Posterior cingulate gyrus (tissue), 11 donors: ENCODE results near the gene MUC5B.
"Not testable (repeated sequence)": the region's sequence is repeated elsewhere in the genome, so short reads cannot be mapped to it uniquely, and the experiment has no call there.

Experiments
- DNase-seq, 10 donors: peaks; one replicate each; pipeline versions ENCODE4 v3.0.0 to v3.0.0-alpha.2; 2020 to 2021; ENCODE audit warnings: mixed read lengths in 3 of 10
- intact Hi-C: fragments of 100-400 bp; cut with DNase I; formaldehyde crosslinking; loops from one replicate; pipeline ENCODE4 v1.15.1; 2023

The MUC5B gene

DNA sequence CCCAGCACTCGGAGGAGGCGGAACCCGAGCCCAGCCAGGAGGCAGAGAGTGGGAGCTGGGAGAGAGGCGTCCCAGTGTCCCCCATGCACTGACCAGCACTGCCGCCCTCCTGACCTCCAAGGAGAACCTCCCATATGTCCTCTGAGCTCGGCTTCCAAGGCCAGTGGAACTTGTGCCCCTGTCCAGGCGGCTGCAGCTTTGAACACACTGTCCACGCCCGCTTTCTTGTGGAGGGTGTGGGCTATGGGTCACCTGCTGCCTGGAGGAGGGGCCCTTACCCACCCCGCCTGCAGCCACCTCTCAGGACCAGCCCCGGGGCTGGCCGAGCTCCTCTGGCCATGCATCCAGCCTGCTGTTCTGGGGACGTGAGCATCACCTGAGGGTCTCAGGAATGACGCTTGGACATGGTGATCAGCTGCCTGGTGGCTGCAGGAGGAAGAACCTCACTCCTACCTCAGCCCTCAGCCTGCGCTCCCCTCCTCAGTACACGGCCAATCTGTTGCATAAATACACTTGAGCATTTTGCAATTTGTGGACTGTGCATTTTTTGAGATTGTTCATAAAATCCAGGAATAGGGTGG, 22.2 kb upstream of the MUC5B start:
- intact Hi-C loops: loop anchor here (5.0 kb wide), 1 partner anchor 317 kb away; no protein-coding TSS in a partner anchor
- peak in 6 of 10 donors; percentile 2 to 76 (median 16) for DNase-seq

GRCh38 chr11:1201395-1202153, 21.3 kb upstream of the MUC5B start:
- no peak for DNase-seq
- intact Hi-C loops: loop anchor here (5.0 kb wide), 1 partner anchor 316 kb away; no protein-coding TSS in a partner anchor

GRCh38 chr11:1202154-1202775, 20.6 kb upstream of the MUC5B start:
- intact Hi-C loops: loop anchor here (5.0 kb wide), 1 partner anchor 315 kb away; no protein-coding TSS in a partner anchor
- peak in 7 of 10 donors; percentile 5 to 82 (median 19) for DNase-seq

DNA sequence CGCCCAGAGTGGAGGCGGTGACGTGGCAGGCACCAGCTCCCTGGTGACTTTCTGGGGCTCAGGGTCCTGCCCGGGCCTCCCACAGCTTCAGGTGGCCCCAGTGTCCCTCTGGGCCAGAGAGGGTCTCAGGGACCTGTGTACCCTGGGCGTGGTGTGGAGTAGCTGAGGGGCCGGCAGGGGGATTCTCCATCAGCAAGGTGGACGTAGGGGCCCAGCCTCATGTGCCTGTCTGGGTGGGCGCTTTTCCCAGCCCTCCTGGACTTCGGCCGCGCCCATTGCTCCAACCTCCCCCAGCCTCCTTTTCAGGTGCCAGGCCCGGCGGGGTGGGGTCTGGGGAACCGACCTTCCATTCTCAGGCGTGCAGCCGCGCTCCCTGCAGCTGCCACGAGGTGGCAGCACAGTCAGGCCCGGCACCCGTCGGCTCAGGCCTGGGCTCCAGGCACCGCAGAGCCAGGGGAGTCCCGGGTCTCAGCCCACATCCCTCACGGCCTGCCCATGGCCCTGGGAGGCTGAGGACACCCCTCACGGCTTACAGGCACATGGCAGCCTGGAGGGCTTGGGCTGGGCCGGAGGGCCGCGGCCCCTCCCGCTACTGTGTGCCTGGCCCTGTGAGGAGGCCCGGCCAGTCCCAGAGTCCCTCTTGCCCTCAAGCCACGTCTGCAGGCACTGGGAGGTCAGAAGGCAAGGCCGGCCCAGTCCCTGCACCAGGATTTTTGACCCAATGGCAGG, 19.9 kb upstream of the MUC5B start:
- intact Hi-C loops: loop anchor here (5.0 kb wide), 1 partner anchor 314 kb away; no protein-coding TSS in a partner anchor
- DNase-seq: peak; percentile 44 to 94 (median 62)

DNA sequence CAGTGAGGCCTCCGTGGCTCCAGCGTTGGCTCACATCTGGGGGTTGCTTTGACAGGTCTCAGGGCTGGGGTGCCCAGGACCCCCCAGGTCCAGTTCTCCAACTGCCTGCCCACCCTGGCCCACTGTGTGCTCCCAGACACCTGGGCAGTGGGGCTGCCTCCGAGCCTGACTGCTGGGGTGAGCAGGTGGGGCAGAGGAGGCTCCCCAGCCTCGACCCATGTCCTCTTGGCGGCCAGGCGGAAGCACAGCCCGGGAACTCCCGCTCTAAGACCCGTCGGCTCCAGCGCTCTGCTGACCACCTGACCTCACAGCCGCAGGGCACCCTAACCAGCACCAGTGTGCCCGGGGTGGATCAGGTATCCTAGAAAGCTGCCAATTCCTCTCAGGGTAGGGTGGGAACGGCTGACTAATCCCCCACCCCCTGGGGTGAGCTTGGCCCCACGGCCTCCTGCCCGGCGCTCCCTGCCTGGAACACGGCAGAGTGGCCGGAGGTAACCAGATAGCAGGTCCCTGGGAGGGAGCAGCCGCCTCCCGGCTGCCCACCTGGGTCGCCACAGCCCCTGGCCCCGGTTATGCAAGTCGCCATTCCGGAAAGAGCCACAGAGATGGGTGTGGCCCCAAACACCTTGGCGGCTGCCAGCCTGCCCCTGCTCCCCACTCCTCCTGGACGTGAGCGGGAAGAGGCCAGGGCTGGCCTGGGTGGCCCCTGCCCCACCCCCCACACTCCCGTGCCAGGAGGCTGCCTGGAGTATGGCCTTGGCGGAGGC, 19.2 kb upstream of the MUC5B start:
- DNase-seq: peak in 7 of 10 donors; percentile 6 to 80 (median 20)
- intact Hi-C loops: loop anchor here (5.0 kb wide), 1 partner anchor 314 kb away; no protein-coding TSS in a partner anchor

- peak in 5 of 10 donors; percentile 2 to 72 (median 50) for DNase-seq
- intact Hi-C loops: loop anchor here (5.0 kb wide), 1 partner anchor 313 kb away; no protein-coding TSS in a partner anchor
Observed at GRCh38 chr11:1204381-1205101, 18.3 kb upstream of the MUC5B start.

DNA sequence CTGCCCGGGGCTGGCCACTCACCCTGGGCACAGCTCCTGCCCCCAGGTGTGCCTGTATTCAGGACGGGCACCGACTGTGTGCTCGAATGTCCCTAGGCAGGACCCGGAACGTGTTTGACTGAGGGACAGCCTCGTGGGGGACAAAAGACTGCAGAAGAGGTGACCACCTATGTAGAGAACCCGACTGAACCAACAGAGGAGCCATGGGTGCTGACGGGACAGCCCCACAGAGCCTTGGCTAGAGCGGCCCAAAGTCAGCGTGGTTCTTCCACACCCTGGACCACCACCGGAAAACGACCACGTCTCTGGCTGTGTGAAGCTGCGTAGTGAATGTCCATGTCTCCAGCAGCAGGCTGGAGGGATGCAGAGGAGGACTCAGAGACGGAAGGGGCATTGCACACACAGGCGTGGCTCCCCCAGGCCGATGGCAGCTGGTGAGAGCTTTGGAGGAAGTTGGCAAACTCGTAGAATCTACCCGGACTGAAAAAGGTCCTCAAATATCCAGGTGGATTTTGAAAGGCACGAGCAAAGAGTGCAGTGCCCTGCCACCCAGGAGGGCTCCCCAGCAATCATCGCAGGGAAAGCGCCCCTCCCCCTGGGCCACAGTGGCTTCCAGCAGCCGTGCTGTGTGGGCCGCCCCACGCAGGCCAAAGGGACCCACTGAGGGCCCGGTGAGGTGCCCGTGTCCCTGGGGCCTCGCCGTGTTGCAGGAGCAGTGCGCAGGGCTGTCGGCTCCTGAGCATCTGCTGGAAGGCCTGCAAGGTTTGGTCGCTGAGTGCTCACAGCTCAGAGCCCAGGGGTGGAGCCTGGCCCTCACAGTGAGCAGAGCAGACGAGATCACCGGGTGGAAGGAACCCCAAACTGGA, 17.5 kb upstream of the MUC5B start:
- intact Hi-C loops: no loop called here
- DNase-seq: peak in 7 of 10 donors; percentile 3 to 83 (median 20)

DNA sequence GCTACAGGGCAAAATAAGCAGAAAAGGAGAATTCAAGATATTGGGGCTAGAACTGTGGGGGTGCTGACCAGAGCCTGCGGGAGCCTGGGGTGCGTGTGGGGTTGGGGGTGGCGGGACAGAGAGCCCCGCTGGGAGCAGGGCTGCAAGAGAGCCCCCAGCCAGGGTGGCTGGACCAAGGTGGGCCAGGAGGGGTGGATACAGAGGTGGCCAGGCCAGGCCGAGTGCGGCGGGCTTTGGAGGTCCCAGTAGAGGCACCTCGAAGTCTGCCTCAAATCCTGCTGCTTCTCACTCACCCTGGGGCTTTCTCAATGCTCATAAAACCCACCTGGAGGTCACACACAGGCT, 16.9 kb upstream of the MUC5B start:
- peak in 4 of 10 donors; percentile 3 to 67 (median 32) for DNase-seq

GRCh38 chr11:1206391-1207271, 16.2 kb upstream of the MUC5B start:
- peak in 7 of 10 donors; percentile 5 to 80 (median 25) for DNase-seq
- intact Hi-C loops: no loop called here

More for the DNA sequence above, 16.9 kb upstream of the MUC5B start:
- intact Hi-C loops: no loop called here

DNA sequence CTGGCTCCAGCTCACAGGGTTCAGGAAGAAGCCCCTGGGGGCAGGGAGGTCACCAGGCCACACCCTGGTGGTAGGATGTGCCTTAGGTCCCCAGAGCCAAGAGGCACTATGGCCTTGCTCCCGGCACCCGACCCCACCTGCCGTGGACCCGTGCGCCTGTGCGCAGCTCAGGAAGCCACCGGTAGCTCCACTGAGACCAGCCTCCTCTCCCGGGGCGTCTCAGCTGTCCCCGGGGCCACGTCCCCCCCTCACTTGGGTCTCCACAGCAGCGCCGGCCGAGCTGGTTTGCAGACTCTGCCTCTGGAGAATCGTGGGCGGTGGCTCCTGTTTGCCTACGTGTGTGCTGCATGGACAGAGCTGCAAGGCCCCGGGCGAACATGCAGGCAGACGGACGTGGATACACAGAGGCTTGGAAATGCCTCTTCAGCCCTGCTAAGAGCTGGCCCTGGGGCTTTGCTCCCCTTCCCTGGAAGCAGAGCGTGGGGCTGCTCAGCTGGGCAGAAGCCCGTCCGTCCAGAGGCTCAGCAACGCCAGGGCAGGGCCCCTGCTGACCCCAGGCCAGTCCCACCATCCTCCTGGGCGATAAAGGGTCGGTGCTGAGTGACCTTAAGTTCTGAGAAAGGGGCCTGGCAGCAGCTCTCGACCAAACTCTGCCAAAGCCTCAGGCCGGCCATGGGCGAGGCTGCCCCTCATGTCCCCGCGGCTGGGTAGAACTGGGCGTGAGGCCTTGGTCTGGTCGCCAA, 15.3 kb upstream of the MUC5B start:
- DNase-seq: peak in 7 of 10 donors; percentile 5 to 85 (median 25)

GRCh38 chr11:1208144-1208393, 14.8 kb upstream of the MUC5B start:
- intact Hi-C loops: no loop called here
- DNase-seq: peak in 2 of 10 donors; percentile 5 to 71

More for the DNA sequence above, 15.3 kb upstream of the MUC5B start:
- intact Hi-C loops: no loop called here

DNA sequence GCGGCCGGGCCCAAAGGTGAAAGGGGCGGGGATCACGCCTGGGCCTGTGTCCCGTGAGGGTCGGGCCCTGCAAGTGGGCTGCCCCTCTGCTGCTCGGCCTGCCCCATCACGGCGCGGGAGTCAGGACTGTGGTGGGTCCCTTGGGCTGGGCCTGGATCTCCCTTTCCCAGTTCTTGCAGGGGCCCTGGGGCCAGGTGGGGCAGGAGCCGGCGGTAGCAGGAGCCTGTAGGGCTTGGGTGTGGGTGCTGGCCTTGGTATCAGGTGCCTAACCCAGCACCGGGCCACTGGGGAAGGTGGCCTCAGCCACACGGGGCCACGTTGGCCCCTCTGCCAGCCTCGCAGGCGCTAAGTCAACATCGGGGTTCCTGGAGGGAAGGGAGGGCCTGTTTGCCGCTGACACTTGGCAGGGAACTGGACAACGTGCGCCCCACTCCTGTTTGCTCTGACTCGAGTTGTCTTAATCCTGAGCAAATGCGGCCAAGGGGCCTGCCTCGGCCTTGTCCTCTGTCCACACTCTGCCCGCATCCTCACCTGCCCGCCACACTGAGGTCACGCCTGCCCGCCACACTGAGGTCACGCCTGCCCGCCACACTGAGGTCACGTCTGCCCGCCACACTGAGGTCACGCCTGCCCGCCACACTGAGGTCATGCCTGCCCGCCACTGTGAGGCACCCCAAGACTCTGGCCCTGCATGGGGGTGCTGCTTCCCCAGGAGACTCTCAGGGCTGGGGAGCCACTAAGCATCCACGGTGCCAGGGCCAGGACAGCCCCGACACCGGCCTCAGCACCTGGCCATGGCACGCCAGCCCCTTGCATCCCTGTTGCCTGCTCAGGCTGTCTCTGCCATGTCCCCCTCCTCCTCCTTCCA, 14.2 kb upstream of the MUC5B start:
- intact Hi-C loops: no loop called here
- peak in 6 of 10 donors; percentile 2 to 75 (median 42) for DNase-seq

- intact Hi-C loops: no loop called here
- DNase-seq: peak in 3 of 10 donors; percentile 1 to 61 (median 47)
Observed at GRCh38 chr11:1209371-1210057, 13.4 kb upstream of the MUC5B start.

DNA sequence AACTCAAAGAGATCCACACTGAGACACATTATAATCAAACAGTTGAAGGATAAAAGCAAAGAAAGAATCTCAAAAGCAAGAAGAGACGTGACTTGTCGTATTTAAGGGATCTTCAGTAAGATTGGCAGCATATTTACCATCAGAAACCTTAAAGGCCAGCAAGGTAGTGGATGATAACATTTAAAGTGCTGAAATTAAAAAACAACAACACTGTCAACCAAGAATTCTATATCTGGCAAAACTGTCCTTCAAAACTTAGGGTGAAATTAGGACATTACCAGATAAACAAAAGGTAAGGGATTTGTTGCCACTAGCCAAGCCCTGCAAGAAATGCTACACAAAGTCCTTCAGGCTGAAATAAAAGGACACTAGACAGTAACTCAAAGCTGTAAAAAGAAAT, 11.0 kb upstream of the MUC5B start:
- no peak for DNase-seq
- intact Hi-C loops: no loop called here

- intact Hi-C loops: not testable (repeated sequence)
- DNase-seq: peak in 1 of 10 donors; percentile 52
Observed at GRCh38 chr11:1215826-1216225, 7.0 kb upstream of the MUC5B start.
